Testis (tissue), 3 donors: ENCODE results near the gene ZBTB48. TPM values are rescaled to one million over a fixed set of nuclear protein-coding genes. Genes with fewer than 3 reads are reported as not detected.

Experiments used
- DNase-seq: peaks from one replicate; pipeline ENCODE4 v3.0.0-alpha.2; 2019
- H3K27ac ChIP-seq, 2 donors: fragments of 200-600 bp; sonication (generic); one replicate each; pipeline ENCODE4 v1.5.1; 2019
- H3K27me3 ChIP-seq: fragments of 200-600 bp; sonication (generic); one replicate; pipeline ENCODE4 v1.5.1; 2019
- H3K36me3 ChIP-seq: fragments of 200-600 bp; sonication (generic); one replicate; pipeline ENCODE4 v1.5.1; 2017; ENCODE audit warnings: low read depth; ENCODE audit errors: missing control alignments
- H3K4me1 ChIP-seq: fragments of 200-600 bp; sonication (generic); one replicate; pipeline ENCODE4 v1.5.1; 2019
- H3K4me3 ChIP-seq, 2 donors: fragments of 200-600 bp; sonication (generic); one replicate each; pipeline ENCODE4 v1.5.1; 2017 to 2019
- H3K9me3 ChIP-seq: fragments of 200-600 bp; sonication (generic); one replicate; pipeline ENCODE4 v1.5.1; 2017
- CTCF ChIP-seq, 3 experiments: fragments of 450-650 bp in 2 of 3; fragments of 200-600 bp in 1 of 3; sonication (generic) in 1 of 3; IDR thresholded peaks; one replicate each; pipeline ENCODE4 v1.5.1; 2016 to 2019; ENCODE audit warnings: antibody characterized with exemption in 3 of 3, mild to moderate bottlenecking in 2 of 3, moderate library complexity in 1 of 3
- POLR2A ChIP-seq: fragments of 450-650 bp; IDR thresholded peaks from one replicate; pipeline ENCODE4 v1.6.1; 2017; ENCODE audit warnings: antibody characterized with exemption, mild to moderate bottlenecking, moderate library complexity
- WGBS, 2 donors: methylation state at CpG; one replicate each; pipeline ENCODE4 v1.1.5; 2018; 5-methylcytosine and 5-hydroxymethylcytosine counted together
- intact Hi-C: fragments of 100-400 bp; cut with DNase I; formaldehyde crosslinking; loops from one replicate; pipeline ENCODE4 v1.15.1; 2023; ENCODE audit warnings: low total_unique reads
- polyA plus RNA-seq: library from polyadenylated mRNA; stranded (reverse); fragments of 350-450 nt; fragmentation: Illumina TruSeq; extraction: RNeasy Lipid Tissue Mini Kit (QIAGEN cat#74804); gene quantifications from one replicate; pipeline ENCODE4 v1.2.3, GENCODE V29; 2014; ENCODE audit warnings: low read depth, low replicate concordance; ENCODE audit not compliant: insufficient read depth
- total RNA-seq, 2 donors: library from RNA; depleted of rRNA; stranded (reverse); fragments of >200 nt; gene quantifications; one replicate each; pipeline ENCODE4 v1.2.3, GENCODE V29; 2016

Gene ZBTB48
- total and polyA plus RNA-seq, 3 donors from 2014 or later = 58.9 to 80.7 (median 70.7) TPM

GRCh38 chr1:6601049-6601922 is 21.5 kb downstream of the ZBTB48 start:
- 0% methylated on average over 20 to 21 of the region's 40 CpGs for WGBS, 2 donors
- Histone ChIP-seq H3K27ac (peak overlapping the region; percentile 97 to 99), H3K4me1 (peaks cover 49% of the 10 kb centered on the region), H3K36me3 (no peaks in the 10 kb centered on the region), H3K9me3 (no peaks in the 10 kb centered on the region), H3K4me3 (peak overlapping the region; percentile 96), H3K27me3 (no peaks in the 10 kb centered on the region)
- DNase-seq = peak; percentile 90
- intact Hi-C loops = no loop called here
- TF ChIP-seq POLR2A (peak; percentile 27), CTCF (IDR thresholded peaks at IDR 0.05) (no peak)

- H3K4me3 ChIP-seq = peak overlapping the region; percentile 96
- DNase-seq = no peak
- WGBS, 2 donors = 0% methylated on average over 5 to 39 of the region's 103 CpGs
- intact Hi-C loops = no loop called here
- H3K27me3 ChIP-seq = no peaks in the 10 kb centered on the region
- no peak for TF ChIP-seq CTCF (IDR thresholded peaks at IDR 0.05)
- TF ChIP-seq POLR2A = no peak
- peak overlapping the region; percentile 97 to 99 for H3K27ac ChIP-seq
- H3K4me1 ChIP-seq = peaks cover 43% of the 10 kb centered on the region
- H3K9me3 ChIP-seq = no peaks in the 10 kb centered on the region
- H3K36me3 ChIP-seq = no peaks in the 10 kb centered on the region
Measured at GRCh38 chr1:6601923-6602668, 22.3 kb downstream of the ZBTB48 start.

GRCh38 chr1:6602669-6603237 is 23.0 kb downstream of the ZBTB48 start, which contains the start of gene KLHL21:
Gene KLHL21 (minus strand): TSS chr1:6602869. CDS start chr1:6602817, 52 bp downstream.
- peaks cover 37% of the 10 kb centered on the region for H3K4me1 ChIP-seq
- H3K4me3 ChIP-seq = peak within 1 kb of the TSS; percentile 96
- H3K27ac ChIP-seq = peak within 1 kb of the TSS; percentile 97 to 99
- 0 to 1% methylated on average over 6 to 42 of the region's 84 CpGs for WGBS, 2 donors
- no peaks in the 10 kb centered on the region for H3K27me3 ChIP-seq
- H3K9me3 ChIP-seq = no peaks in the 10 kb centered on the region
- TF ChIP-seq CTCF (IDR thresholded peaks at IDR 0.05) (no peak), POLR2A (peak; percentile 31)
- H3K36me3 ChIP-seq = no peaks in the 10 kb centered on the region
- intact Hi-C loops = no loop called here
- DNase-seq = peak; percentile 89

- peak overlapping the region; percentile 97 to 99 for H3K27ac ChIP-seq
- H3K9me3 ChIP-seq = no peaks in the 10 kb centered on the region
- H3K4me3 ChIP-seq = peak overlapping the region; percentile 96
- H3K4me1 ChIP-seq = peaks cover 36% of the 10 kb centered on the region
- DNase-seq = no peak
- H3K36me3 ChIP-seq = no peaks in the 10 kb centered on the region
- 0% methylated on average over 25 to 36 of the region's 36 CpGs for WGBS, 2 donors
- intact Hi-C loops = no loop called here
- no peaks in the 10 kb centered on the region for H3K27me3 ChIP-seq
- TF ChIP-seq POLR2A = no peak
Measured at GRCh38 chr1:6603238-6603914, 23.6 kb downstream of the ZBTB48 start.
